Psoas muscle (tissue), 8 donors: ENCODE data around the gene CTNNAL1. TPM values are rescaled to one million over a fixed set of nuclear protein-coding genes. Genes with fewer than 3 reads are reported as not detected.

Experiments used
- ATAC-seq, 4 donors: fragments of 200-7000 bp; cut with Tn5 transposase; one replicate each; pipeline ENCODE4 v1.9.1; 2020; ENCODE audit warnings: moderate library complexity in 3 of 4, mild to moderate bottlenecking in 2 of 4
- DNase-seq, 2 donors: peaks; one replicate each; pipeline ENCODE4 v3.0.0-alpha.2; 2020
- H3K27ac ChIP-seq: fragments of 200-600 bp; one replicate; pipeline ENCODE4 v1.8.0; 2022
- H3K27me3 ChIP-seq, 3 donors: fragments of 200-600 bp in 1 of 3; one replicate each; pipeline versions ENCODE4 v1.6.1 to v1.8.0; 2013 to 2022; ENCODE audit warnings: low read length in 2 of 3, mild to moderate bottlenecking in 2 of 3, moderate library complexity in 1 of 3; ENCODE audit not compliant: insufficient read depth in 3 of 3
- H3K36me3 ChIP-seq, 2 donors: fragments of 200-600 bp in 1 of 2; one replicate each; pipeline versions ENCODE4 v1.6.1 to v1.8.0; 2013 to 2022; ENCODE audit warnings: low read depth in 1 of 2, mild to moderate bottlenecking in 1 of 2, moderate library complexity in 1 of 2; ENCODE audit not compliant: insufficient read depth in 1 of 2
- H3K4me1 ChIP-seq: fragments of 200-600 bp; one replicate; pipeline ENCODE4 v1.8.0; 2022
- H3K4me3 ChIP-seq: fragments of 200-600 bp; one replicate; pipeline ENCODE4 v1.8.0; 2022; ENCODE audit warnings: mild to moderate bottlenecking
- H3K9me3 ChIP-seq: fragments of 200-600 bp; one replicate; pipeline ENCODE4 v1.8.0; 2022
- WGBS, 3 donors: extraction: QIAGEN DNeasy Blood & Tissue Kit; methylation state at CpG; one replicate each; pipeline versions ENCODE4 v1.1.6 to v1.1.7; 2013; 5-methylcytosine and 5-hydroxymethylcytosine counted together
- intact Hi-C, 2 donors: fragments of 100-400 bp; cut with DNase I; formaldehyde crosslinking; loops; one replicate each; pipeline versions ENCODE4 v1.11.0 to v1.14.2; 2022
- polyA plus RNA-seq, 3 donors: library from polyadenylated mRNA; stranded (reverse); fragments of 200-250 nt; gene quantifications; one replicate each; pipeline ENCODE4 v1.2.3, GENCODE V29; 2013
- total RNA-seq, 4 donors: library from RNA; stranded (reverse); fragmentation: NEBNext Ultra II Directional in 2 of 4; extraction: Animal tissue kit (Norgen Biotek cat#: 25700) in 2 of 4; gene quantifications; one replicate each; pipeline versions ENCODE4 v1.2.1 to v1.2.4, GENCODE V29; 2021 to 2023
- TF ChIP-seq, protein P1 (sequence below): fragments of 200-600 bp; IDR thresholded peaks from one replicate; pipeline ENCODE4 v1.8.0; 2022; ENCODE audit warnings: antibody characterized with exemption
- donor health status: healthy with polysubstance abuse.
- donor health status: DM: no; HTN: no; CAD: no; lungs with moderate emphysema.
- donor health status: Bipolar disorder and iron deficiency.
- donor health status: healthy.
- donor health status: DM: yes; HTN: yes; CAD: no.
- donor health status: DM: no; HTN: no; CAD: no.
- donor health status: DM: no; HTN: no; CAD: no.
- donor health status: DM: yes; HTN: yes; CAD: no.

Gene CTNNAL1
- total and polyA plus RNA-seq, 7 donors: 14.1 to 49.4 (median 35.2) TPM

DNA sequence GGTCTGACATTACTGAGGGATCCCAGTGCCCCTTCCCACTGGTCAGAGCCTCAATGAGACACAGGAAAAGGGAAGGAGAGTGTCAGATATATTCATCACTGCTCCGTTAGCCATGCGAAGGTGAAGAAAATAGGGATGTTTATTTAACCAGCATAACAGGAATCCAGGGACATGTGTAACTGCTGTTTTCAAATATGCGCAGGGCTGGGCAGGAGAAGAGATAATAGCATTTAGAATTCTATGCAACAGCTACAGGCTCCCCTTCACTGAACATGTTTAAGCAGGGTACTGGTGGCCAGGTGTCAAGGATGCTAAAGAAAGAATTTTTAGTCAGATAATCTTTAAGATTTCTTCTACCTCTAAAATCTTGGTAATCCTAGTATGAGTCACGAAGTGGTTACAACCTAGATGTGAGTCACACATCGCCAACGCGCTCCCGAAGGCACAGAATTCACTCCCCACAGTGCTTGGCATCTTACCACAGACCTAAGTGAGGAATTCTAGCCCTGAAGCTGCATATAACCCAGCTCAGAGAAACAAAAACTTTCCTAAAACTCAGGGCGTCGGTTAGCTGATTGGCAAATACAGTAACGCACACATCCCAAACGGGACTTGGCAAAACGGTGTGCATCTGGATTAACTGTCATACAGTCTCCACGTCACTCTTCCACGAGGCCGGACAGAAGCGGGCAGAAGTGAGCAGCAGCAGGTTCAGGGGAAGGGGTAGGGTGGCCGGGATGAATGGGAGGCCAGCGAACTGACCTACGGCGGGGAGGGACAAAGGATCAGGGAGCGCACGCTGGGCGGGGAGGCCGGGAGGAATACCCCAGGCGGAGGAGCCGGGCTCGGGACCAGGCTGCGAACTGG lies 1.1 kb downstream of the CTNNAL1 start:
- Histone ChIP-seq H3K4me3 (peak overlapping the region; percentile 93), H3K9me3 (no peaks in the 10 kb centered on the region), H3K27ac (peak overlapping the region; percentile 97), H3K36me3 (no peaks in the 10 kb centered on the region), H3K27me3 (no peaks in the 10 kb centered on the region), H3K4me1 (peaks cover 34% of the 10 kb centered on the region)
- ATAC-seq: peak; percentile 58 to 71 (median 65)
- TF ChIP-seq, protein P1, sequence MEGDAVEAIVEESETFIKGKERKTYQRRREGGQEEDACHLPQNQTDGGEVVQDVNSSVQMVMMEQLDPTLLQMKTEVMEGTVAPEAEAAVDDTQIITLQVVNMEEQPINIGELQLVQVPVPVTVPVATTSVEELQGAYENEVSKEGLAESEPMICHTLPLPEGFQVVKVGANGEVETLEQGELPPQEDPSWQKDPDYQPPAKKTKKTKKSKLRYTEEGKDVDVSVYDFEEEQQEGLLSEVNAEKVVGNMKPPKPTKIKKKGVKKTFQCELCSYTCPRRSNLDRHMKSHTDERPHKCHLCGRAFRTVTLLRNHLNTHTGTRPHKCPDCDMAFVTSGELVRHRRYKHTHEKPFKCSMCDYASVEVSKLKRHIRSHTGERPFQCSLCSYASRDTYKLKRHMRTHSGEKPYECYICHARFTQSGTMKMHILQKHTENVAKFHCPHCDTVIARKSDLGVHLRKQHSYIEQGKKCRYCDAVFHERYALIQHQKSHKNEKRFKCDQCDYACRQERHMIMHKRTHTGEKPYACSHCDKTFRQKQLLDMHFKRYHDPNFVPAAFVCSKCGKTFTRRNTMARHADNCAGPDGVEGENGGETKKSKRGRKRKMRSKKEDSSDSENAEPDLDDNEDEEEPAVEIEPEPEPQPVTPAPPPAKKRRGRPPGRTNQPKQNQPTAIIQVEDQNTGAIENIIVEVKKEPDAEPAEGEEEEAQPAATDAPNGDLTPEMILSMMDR: no peak
- intact Hi-C loops: loop anchor here in 1 of 2 donors (5.0 kb wide), 1 partner anchor 80 kb away; the partner anchor contains the start of genes ABITRAM and ELP1
- DNase-seq: peak; percentile 62 to 73
- 5 to 10% (median 7%) methylated on average over 22 to 29 of the region's 29 CpGs for WGBS, 3 donors

DNA sequence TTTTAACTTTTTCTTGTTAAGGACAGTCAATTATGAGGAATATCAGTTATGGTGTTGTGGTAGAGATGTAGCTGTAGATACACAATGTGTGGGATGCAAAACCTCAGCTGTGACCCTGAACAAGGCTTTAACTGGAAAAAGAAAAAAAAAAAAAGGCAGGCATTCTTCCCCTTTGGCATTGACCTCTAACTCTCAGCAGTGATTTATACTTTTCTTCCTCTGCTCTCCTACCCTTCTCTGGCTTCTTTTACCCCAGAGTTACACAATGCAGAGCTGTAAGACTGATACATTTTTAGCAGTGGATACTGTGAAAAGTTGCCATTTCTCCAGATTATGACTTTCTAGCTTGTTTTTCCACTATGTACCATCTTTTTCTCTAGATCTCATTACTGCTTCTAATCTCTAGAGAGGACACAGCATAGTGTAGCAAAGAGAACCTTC lies 2.0 kb downstream of the CTNNAL1 start:
- Histone ChIP-seq H3K9me3 (no peaks in the 10 kb centered on the region), H3K4me3 (peak overlapping the region; percentile 93), H3K36me3 (no peaks in the 10 kb centered on the region), H3K27ac (peak overlapping the region; percentile 97), H3K4me1 (peaks cover 34% of the 10 kb centered on the region), H3K27me3 (no peaks in the 10 kb centered on the region)
- intact Hi-C loops: loop anchor here in 1 of 2 donors (5.0 kb wide), 1 partner anchor 79 kb away; the partner anchor contains the start of genes ABITRAM and ELP1
- ATAC-seq (no peak), DNase-seq (no peak)
- TF ChIP-seq, protein P1: no peak

DNA sequence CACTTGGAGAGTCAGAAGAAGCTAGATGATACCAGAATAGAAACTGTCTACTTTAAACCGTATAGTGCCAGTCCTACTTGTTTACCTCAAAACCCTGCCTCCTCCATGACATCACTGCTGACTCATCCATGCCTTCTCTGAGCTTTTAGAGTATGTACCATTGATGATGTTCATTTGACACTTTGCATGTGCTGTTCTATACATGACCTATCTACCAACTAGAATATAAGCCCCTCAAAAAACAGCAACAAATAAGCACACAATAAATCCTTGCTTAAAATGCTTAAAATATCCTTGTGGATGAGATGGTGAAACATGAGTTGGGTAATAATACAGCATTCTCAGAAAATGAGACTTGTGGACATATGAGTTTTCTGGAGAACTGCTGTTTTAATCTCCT lies 2.6 kb downstream of the CTNNAL1 start:
- H3K36me3 ChIP-seq: no peaks in the 10 kb centered on the region
- H3K27me3 ChIP-seq: no peaks in the 10 kb centered on the region
- intact Hi-C loops: loop anchor here in 1 of 2 donors (5.0 kb wide), 1 partner anchor 78 kb away; the partner anchor contains the start of genes ABITRAM and ELP1
- no peak overlapping the region for H3K4me3 ChIP-seq
- ATAC-seq: no peak
- TF ChIP-seq, protein P1: no peak
- DNase-seq: no peak
- H3K9me3 ChIP-seq: no peaks in the 10 kb centered on the region
- no peak overlapping the region for H3K27ac ChIP-seq
- 17 to 34% (median 21%) methylated on average over 1 of the region's 1 CpG for WGBS, 3 donors
- peaks cover 34% of the 10 kb centered on the region for H3K4me1 ChIP-seq

DNA sequence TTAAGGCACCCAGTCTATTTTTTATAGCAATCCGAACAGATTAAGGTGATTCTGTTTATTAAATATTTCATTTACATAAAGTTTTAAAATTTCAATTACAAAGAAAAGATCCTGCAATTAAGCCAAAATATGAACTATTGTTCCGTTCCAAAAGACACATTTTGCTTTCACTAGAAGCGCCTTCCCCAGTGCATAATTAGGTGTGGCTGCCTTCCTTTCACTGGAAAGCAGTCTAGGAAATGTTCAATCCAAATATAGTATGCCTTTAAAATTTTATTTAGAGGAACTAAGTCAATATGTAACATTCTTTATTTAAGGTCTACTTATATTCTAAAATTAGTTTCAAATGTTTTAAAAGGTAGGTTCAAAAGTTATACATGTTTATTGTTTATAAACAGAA lies 7.6 kb downstream of the CTNNAL1 start:
- Histone ChIP-seq H3K9me3 (peaks cover 10% of the 10 kb centered on the region), H3K27me3 (no peaks in the 10 kb centered on the region), H3K4me3 (no peak overlapping the region), H3K27ac (no peak overlapping the region), H3K36me3 (no peaks in the 10 kb centered on the region), H3K4me1 (peaks cover 9% of the 10 kb centered on the region)
- WGBS, 3 donors: 69 to 75% (median 72%) methylated on average over 3 of the region's 3 CpGs
- DNase-seq (no peak), ATAC-seq (no peak)
- TF ChIP-seq, protein P1: no peak
- intact Hi-C loops: no loop called here
